WTC11 (cell line): ENCODE data around the gene SUPT4H1.

Experiments used
- CREM ChIP-seq: sonication (generic); formaldehyde crosslinking; IDR thresholded peaks from 2 replicates; pipeline ENCODE4 v1.8.1; 2022; ENCODE audit warnings: mild to moderate bottlenecking, missing genetic modification reagents, moderate library complexity
- CTCF ChIP-seq: fragments of 200-600 bp; IDR thresholded peaks from 2 replicates; pipeline ENCODE4 v1.8.0; 2022; ENCODE audit warnings: antibody characterized with exemption
- EMX1 ChIP-seq: fragments of 250-450 bp; sonication (Bioruptor Pico); IDR thresholded peaks from 2 replicates; pipeline ENCODE4 v1.8.0; 2021; ENCODE audit warnings: mild to moderate bottlenecking
- ERG ChIP-seq: fragments of 250-450 bp; sonication (Bioruptor Pico); IDR thresholded peaks from 2 replicates; pipeline ENCODE4 v1.8.0; 2021; ENCODE audit warnings: mild to moderate bottlenecking
- IRF2 ChIP-seq: sonication (generic); formaldehyde crosslinking; IDR thresholded peaks from 2 replicates; pipeline ENCODE4 v1.8.0; 2022; ENCODE audit warnings: low read depth, missing genetic modification reagents, borderline replicate concordance
- MYBL2 ChIP-seq: sonication (generic); formaldehyde crosslinking; IDR thresholded peaks from 2 replicates; pipeline ENCODE4 v1.8.1; 2023; ENCODE audit warnings: mild to moderate bottlenecking, moderate library complexity, missing genetic modification reagents
- RELA ChIP-seq: sonication (generic); formaldehyde crosslinking; IDR thresholded peaks from 2 replicates; pipeline ENCODE4 v1.8.1; 2022; ENCODE audit warnings: missing genetic modification reagents, mild to moderate bottlenecking, borderline replicate concordance
- SP1 ChIP-seq: sonication (generic); formaldehyde crosslinking; conservative IDR thresholded peaks from 2 replicates; pipeline ENCODE4 v1.8.1; 2022; ENCODE audit warnings: missing genetic modification reagents
- TEAD4 ChIP-seq: sonication (generic); formaldehyde crosslinking; IDR thresholded peaks from 2 replicates; pipeline ENCODE4 v1.8.0; 2022; ENCODE audit warnings: mild to moderate bottlenecking, missing genetic modification reagents

GRCh38 chr17:58345500-58345899 is 6.5 kb downstream of the SUPT4H1 start:
- TF ChIP-seq CTCF = no peak
- TF ChIP-seq MYBL2 (CRISPR knock-in tag) = no peak
- TF ChIP-seq CREM (CRISPR knock-in tag) = no peak
- no peak for TF ChIP-seq TEAD4
- no peak for TF ChIP-seq IRF2 (CRISPR knock-in tag)
- TF ChIP-seq EMX1 (CRISPR knock-in tag) = no peak
- TF ChIP-seq ERG (CRISPR knock-in tag) = no peak
- no peak for TF ChIP-seq RELA (CRISPR knock-in tag)
- no peak for TF ChIP-seq SP1 (CRISPR knock-in tag)
